GM12801 (cell line): ENCODE data around the gene TFIP11.

ENCODE experiments used
- TF ChIP-seq, protein P1 (sequence below): IDR thresholded peaks from one replicate; pipeline ENCODE4 v1.5.1; 2011; ENCODE audit warnings: control low read depth; ENCODE audit not compliant: insufficient read length; ENCODE audit errors: extremely low read depth

Gene TFIP11

DNA sequence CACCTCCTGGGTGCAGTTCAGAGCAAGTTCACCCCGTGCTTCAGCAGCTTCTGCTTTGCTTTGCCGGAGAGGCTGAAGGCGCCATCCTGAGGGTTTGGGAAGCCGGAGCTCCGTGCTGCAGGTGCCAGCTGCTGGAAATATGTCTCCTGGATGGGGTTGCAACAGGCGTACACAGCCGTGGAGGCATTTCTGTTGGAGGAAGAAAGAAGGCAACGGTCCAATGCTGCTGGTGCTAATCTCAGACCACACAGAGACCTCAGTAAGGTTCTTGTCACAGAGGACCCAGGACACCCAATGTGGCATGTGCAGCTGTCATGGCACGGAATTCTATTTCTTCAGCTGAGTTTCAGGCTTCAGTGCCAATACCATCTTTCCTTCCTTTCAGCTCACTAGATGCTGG, 59.1 kb downstream of the TFIP11 start:
- TF ChIP-seq, protein P1, sequence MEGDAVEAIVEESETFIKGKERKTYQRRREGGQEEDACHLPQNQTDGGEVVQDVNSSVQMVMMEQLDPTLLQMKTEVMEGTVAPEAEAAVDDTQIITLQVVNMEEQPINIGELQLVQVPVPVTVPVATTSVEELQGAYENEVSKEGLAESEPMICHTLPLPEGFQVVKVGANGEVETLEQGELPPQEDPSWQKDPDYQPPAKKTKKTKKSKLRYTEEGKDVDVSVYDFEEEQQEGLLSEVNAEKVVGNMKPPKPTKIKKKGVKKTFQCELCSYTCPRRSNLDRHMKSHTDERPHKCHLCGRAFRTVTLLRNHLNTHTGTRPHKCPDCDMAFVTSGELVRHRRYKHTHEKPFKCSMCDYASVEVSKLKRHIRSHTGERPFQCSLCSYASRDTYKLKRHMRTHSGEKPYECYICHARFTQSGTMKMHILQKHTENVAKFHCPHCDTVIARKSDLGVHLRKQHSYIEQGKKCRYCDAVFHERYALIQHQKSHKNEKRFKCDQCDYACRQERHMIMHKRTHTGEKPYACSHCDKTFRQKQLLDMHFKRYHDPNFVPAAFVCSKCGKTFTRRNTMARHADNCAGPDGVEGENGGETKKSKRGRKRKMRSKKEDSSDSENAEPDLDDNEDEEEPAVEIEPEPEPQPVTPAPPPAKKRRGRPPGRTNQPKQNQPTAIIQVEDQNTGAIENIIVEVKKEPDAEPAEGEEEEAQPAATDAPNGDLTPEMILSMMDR: no peak

DNA sequence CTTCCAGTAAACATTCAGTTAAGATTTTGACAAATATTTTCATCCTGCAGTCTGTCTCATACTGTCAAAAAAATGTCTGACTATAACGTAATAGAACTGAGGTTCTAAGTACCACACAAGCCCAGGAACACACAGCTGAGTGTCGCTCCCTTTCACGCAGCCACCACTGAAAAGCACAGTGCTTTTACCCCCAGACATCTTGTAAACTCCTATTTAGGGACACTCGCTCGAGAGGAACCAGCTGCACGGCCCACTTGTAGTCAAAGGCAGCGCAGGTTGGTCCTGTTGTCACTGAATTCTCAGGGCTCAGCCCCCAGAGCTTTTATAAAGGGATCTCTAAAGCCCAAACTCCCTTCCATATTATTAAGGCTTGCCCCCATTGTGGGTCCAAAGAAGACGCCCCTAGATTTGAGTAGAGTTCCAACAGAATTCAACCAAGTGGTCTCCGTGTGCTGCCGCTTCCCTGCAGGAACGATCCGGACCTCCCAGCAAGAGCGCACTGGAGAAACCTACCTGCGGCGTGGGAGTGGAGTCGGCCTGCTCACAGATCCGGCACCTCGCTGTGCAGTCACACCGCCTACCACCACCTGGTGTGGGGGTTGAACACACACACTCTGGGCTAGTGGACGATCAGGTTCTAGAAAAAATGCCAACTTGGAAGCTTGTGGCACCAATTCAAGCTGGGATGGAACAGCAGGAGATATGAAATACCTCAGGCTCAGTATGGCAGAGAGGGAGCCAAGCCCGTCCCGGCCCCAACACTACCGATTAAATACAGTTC, 59.8 kb downstream of the TFIP11 start:
- TF ChIP-seq, protein P1: no peak

DNA sequence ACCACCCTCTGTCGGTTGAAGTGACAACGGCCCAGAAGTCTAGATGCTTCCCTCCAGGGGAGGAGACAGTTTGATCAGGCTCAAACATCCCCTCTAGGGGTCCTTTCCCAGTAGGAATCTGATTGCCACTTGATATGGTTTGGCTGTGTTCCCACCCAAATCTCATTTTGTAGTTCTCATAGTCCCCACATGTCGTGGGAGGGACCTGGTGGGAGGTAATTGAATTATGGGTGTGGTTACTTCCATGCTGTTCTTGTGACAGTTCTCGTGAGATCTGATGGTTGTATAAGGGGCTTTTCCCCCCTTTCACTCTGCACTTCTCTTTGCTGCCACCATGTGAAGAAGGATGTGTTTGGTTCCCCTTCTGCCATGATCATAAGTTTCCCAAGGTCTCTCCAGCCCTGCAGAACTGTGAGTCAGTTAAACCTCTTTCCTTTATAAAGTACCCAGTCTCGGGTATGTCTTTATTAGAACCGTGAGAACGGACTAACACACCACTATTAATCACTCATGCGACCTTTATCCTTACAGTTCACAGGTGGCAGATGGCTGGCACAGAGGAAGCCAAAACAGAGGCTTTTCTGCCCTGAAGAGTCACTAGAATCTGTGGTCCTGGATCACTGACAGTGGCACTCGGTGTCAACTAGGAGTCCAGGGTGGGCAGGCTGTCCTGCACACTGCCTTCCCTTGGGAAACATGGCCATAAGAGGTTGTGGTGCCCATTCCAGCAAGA, 61.7 kb downstream of the TFIP11 start:
- TF ChIP-seq, protein P1: no peak

DNA sequence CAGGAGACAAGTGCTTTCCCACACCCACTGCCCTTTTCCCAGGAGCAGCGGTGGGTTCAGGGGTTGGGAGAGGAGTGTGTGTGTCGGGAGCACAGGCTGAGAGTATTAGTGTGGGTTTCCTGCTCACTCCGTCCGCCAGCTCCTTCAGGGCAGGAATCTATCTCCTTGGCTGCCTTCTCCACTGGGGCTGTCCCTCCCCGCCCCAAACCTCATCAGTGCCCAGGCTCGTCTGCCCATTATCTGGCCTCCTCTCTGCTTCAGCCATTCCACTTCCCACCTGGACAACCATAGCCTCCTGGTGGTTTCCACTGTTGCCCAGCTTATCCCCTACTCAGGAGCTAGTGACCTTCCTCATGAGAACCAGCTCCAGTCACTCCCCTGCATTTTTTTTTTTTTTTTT, 63.3 kb downstream of the TFIP11 start:
- TF ChIP-seq, protein P1: no peak

DNA sequence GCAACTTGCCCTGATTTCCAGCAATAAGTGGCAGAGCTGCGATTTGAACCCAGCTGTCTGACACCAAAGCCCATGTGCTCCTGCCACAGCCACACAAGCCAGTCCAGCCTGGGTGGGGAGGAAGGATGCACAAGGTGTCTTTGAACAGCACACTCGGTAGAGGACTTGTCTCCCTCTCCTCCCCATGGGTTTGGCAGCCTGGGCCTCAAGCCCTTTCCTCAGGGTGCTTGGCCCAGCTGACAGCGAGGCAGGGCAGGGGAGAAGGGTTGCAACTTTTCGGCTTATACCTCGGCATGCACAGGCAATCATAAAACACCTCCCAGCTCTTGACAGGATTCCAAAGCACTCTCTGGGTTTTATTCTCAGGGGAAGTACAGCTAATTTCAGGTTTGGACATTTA, 63.9 kb downstream of the TFIP11 start:
- TF ChIP-seq, protein P1: no peak

DNA sequence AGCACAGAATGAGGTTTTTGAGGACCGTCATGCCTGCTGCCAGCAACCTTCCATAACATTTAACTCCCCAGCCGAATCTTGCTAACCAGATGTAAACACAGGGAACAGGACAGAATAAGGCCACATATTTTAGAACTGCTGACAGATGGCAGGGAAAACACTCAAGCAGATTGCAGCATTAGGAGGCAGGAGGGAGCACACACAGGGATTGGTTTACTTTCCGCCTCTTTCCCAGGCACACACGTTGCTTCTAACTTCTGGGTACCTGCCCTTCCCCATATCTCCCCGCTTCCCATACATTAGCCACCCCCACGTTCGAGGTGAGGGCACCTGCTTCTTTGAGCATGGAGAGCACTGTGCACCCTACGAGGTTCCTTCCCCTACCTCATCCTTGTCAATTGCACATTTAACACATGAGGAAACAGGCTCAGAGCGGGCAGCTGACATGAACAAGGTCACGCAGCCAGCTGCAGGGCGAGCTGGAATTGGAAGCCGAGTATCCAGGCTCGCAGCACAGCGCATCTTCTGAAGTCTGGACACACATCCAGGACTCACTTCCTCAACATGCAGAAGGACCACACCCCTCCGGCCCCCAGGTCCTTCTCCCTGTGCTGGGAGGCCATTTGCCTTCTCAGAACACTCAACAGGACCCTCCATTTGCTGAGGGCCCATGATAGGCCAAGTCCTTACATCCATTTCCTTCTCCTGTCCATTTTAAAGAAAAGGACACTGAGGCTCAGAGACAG, 64.5 kb downstream of the TFIP11 start:
- TF ChIP-seq, protein P1: no peak

DNA sequence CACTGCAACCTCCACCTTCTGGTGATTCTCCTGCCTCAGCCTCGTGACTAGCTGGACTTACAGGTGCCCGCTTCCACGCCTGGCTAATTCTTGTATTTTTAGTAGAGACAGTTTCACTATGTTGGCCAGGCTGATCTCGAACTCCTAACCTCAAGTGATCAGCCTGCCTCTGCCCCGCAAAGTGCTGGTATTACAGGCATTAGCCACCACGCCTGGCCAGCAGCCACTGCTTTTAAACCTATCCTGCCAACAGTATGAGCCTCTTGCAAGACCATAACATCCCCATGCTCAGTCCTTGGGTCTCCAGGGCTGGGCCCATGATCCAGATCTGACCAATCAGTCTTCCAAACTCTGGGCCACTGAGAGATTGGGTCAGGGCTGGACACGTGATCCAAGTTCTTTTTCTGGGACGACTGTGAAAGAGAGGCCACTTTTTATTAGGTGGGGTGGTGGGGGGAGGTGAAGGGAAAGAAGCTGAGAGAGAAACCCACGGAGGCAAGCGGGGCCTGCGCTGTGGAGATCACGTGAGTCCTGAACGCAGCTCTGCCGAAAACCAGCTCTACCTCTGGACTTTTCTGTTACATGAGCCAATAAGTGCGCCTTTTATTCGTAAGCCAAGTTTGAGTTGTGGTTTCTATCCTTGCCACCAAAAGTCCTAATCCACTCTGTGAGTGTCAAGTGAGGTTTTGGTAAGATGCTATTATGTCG, 65.3 kb downstream of the TFIP11 start:
- TF ChIP-seq, protein P1: no peak
